Germinal center (tissue), 1 donor: ENCODE results near the gene INPP4A.
"Not testable (repeated sequence)": the region's sequence is repeated elsewhere in the genome, so short reads cannot be mapped to it uniquely, and the experiment has no call there.

Experiments
- DNase-seq: peaks from one replicate; pipeline ENCODE4 v3.0.0; 2012; ENCODE audit warnings: mixed read lengths, low spot score

The INPP4A gene

DNA sequence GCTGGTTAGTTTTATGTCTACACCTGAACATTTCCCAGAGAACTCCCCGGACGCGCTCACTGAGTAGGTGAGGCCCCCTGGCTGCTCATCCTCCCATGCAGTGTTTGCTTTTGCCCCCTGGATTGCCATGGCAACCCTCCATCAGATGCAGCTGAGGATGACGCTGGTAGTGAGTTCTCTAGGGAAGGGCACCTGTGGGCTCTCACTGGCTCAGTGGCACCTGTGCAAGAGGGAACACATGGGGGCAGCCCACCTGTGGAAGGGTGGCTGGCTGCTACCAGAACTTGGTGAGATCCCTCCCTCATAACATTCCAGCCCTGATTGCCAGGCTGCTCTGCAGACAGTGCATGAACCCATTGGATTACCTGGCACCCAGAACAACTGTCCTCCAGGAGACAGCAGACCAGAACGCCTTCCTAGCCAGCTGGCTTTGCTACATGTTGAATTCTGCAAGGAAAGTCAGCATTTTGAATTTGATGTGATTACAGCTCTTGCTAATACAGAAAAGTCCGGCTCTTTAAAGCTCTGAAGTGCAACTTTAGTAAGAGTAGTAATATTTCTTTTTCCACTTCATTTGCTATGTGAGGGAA lies 142.0 kb downstream of the INPP4A start:
- DNase-seq, result no peak

DNA sequence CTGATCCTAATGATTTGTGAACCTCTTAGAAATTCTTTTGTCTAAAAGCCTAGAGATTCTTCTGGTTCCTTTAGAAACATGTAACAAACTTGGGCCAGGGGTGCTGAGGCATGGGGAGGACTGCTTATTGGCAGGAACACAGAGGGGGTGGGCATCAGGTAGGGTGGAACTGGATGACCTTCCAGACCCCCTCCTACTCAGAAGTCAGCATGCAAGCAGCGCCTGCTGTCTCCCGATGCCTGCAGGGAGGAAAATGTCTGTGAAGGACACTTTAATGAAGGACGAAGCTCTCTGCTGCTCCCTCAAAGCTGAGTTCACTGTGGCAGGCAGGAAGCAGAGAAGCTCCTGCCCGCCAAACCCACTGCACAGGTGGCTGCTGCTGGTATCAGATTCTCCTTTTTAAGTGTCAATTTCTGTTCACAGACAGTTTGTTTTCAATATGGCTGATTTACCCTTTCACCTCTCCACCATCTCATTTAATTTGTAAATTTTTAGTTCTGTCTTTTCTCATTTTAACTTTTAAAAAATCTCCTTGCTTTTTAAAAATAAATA lies 144.3 kb downstream of the INPP4A start:
- DNase-seq, result no peak

DNA sequence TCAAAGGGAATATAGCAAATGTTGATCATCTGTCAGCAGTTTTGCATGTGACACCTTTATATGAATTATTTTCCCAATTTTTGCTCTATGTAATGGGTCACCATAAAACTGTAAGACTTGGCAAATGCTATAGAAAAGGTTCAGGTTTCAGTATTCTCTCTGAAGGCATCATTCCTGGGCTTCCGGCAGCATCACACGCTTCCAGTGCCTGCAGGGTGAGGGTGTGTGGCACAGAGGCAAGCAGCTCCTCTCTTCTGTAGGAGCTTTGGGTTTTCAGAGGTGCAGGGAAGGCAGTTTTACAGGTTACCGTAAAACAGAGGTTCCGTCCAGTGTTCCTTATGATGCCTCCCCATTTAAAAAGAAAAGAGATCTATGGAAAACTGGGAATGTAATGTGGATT lies 144.8 kb downstream of the INPP4A start:
- DNase-seq, result no peak

DNA sequence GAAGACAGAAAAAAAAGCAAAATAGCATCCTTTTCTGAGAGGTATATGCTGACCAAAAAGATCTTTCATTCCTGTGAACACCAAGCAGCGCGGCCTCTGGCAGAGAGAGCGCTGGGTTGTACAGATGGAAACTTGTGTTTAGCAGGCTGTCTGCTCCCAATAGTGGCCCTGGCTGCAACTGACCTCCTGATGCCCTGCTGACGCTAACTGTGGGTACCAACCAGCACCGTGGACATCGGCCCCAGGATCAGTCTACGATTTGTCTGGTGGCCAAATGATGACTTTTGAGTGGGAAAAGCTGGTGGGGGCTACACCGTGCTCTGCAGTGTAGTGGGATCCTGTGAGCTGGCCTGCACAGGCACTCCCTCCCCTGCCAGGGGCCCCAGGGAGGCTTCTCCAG lies 147.9 kb downstream of the INPP4A start:
- DNase-seq, result no peak

DNA sequence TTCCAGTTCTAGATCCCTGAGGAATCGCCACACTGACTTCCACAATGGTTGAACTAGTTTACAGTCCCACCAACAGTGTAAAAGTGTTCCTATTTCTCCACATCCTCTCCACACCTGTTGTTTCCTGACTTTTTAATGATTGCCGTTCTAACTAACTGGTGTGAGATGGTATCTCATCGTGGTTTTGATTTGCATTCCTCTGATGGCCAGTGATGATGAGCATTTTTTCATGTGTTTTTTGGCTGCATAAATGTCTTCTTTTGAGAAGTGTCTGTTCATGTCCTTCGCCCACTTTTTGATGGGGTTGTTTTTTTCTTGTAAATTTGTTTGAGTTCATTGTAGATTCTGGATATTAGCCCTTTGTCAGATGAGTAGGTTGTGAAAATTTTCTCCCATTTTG lies 150.0 kb downstream of the INPP4A start:
- DNase-seq, result not testable (repeated sequence)

DNA sequence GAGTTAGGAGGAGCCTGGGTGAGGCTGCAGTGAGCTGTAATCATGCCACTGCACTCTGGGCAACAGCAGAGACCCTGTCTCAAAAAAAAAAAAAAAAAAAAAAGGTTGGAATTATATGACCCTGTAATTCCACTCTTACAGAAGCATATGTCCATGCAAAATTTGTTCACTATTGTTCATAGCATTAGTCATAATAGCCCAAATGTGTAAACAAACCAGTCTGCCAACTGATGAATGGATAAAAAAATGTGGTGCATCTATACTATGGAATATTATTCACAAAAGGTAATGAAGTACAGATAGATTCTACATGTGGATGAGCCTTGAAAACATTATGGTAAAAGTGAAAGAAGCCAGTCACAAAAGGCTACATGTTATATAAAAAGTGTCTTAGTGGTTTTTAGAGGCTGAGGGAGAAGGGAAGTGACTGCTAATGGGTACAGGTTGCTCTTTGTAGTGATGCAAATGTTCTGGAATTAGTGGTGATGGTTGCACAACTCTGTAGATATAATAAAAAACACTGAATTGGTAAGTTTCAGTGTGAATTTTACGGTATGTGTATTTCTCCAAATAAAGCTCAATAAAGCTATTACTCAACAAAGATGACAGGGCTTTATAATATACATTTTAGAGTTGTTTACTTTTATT lies 154.2 kb downstream of the INPP4A start:
- DNase-seq, result no peak

DNA sequence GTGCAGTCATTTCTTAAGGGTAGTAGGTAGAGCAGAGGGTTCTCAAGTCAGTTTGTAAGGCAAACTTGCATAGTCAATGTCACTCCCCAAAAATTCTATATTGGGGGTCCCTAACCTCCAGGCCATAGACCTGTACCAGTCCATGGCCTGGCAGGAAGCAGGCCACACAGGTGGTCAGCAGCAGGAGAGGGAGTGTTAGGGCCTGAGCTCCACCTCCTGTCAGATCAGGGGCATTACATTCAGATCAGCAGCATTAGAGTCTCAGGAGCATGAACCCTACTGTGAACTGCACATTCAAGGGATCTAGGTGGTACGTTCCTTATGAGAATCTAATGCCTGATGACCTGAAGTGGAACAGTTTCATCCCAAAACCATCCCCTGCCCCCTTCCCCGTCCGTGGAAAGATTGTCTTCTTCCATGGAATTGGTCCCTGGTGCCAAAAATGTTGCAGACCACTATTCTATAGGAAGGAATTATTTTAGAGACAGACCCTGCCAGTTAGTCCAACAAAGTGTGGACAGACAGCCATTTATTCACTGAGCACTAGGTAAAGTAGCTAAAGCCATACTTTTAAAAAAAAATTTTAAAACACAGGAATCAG lies 157.0 kb downstream of the INPP4A start:
- peak; percentile 38 for DNase-seq

DNA sequence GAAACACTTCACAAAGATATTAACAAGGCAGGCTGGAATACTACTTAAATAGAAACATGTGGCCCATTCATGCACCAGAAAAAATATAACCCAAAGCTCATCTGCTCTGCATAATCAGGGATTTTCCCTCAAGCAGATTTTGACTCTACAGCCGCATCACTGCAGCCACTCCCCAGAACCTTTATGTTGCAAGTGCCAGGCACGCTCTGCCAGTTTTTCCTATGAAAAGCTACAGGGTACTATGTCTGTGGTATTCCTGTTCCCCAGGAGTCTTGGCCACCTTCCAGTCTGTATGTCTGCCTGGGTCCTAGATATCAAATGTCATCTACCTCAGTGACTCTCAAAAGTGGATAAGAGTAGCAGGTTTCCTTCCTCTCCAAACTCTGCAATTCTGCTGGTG lies 159.9 kb downstream of the INPP4A start:
- DNase-seq, result no peak

DNA sequence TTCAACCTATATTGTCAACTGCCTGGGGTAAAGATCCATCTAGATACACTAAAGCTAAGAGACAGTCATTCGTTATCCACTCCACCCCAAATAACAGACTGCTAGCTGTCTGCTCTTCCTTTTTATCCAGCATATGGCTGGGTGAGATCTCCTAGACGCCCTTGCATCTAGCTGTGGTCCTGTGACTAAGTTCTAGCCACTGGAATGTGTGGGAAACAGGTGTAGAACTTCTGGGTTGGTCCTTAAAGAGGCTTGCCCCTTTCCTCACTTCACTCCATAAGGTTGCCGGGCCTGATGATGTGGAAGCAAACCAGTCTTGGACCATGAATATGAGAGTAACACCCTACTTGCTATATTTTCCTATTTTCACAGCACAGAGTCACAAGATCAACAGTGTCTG lies 160.4 kb downstream of the INPP4A start:
- no peak for DNase-seq

DNA sequence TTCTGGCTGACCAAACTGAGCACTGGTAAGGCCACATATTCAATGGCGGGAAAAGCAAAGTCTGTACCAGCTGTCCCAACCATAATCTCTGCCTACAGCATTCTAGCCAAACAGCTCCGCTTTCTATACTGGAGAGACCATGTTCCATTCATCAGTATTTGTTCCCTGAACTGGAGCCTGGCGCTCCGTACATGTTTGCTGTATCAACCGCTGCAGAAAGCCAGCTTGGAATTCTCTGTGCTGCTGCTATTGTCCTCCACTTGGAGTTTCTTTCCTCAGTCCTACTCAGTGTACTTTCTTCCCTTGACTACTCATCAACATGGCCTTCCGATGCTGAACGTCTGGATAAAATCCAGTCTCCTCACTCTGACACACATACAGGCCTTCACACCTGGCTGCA lies 161.8 kb downstream of the INPP4A start:
- no peak for DNase-seq

DNA sequence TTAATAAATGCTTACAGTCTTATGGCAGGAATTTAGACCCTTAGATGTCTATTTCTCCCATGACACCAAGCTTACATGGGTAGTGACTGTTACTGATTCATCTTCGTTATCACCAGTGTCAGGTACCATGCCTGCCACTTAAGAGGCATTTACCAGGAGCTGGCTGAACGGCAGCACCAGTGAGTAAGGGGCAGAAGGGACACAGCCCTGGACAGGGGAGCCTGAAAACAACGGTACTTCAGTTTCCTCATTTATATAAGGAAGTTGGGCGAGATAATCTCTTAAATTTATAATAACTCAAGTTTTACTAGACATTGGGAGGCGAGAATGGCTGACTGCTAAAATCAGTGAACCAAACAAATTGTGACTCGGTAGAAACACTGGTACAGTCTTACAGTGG lies 162.4 kb downstream of the INPP4A start:
- DNase-seq, result no peak

DNA sequence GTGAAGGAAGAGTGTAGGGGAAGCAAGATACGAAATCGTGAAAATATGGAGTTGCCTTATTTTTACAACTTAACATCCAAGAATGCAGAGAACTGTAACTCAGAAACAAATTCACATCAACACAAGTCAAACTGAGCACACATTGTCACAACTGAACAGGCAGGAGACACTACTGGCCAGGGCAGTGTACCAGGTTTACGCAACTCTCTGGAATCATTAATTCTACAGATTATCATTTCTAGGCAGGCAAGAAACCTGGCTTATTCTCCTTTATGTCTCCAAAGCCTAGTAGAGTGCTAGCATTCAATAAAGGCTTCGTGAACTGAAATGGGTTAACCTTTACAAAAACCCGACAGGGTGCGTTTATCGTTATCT lies 163.1 kb downstream of the INPP4A start:
- no peak for DNase-seq

DNA sequence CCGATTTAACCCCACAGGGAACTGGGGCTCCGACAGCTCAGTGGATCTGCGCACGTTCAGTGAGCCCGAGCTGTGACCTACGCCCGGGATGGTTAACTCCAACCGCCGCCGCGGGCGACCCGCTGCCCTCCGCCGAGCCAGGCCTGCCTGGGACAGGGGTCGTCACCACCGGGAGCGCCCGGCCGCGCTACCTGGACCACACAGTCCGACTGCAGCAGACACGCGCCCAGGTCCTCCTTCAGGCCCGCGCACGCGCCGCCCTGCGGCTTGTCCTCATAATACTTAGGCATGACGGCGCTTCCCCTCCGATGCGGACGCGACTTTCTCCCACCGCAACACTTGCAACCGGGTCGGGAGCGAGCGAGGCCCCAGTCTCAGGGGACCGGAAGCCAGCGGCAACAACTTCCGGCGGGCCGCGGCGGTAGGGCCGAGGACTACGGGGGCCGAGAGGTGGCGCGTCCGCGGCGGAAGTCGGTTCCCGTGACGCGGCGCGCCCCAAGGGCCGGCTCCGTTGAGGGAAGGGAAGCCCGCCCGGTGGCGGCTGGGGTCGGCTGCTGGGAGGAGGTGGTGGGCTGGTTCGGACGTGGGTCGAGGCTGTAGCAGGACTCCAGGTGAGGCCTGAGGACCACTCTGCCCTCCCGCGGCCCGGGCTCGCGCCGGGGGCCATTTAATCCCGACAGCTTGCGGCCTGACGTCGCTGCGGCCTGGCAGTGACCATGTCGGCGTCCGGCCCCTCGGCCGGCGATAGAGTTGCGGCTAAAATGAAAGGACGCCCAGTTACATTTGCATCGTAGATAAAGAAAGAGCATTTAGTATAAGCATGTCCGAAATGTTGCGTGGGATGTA lies 163.7 kb downstream of the INPP4A start, which contains the start of the genes COA5 and UNC50:
Gene COA5 (minus strand): TSS at position 397 of the 846 bp plus-strand sequence. CDS start 107 bp downstream, at position 290.
Gene UNC50 (plus strand): TSS at position 474 of the 846 bp plus-strand sequence. CDS start 1,171 bp downstream, outside the sequence.
- DNase-seq, result peak; percentile 93

DNA sequence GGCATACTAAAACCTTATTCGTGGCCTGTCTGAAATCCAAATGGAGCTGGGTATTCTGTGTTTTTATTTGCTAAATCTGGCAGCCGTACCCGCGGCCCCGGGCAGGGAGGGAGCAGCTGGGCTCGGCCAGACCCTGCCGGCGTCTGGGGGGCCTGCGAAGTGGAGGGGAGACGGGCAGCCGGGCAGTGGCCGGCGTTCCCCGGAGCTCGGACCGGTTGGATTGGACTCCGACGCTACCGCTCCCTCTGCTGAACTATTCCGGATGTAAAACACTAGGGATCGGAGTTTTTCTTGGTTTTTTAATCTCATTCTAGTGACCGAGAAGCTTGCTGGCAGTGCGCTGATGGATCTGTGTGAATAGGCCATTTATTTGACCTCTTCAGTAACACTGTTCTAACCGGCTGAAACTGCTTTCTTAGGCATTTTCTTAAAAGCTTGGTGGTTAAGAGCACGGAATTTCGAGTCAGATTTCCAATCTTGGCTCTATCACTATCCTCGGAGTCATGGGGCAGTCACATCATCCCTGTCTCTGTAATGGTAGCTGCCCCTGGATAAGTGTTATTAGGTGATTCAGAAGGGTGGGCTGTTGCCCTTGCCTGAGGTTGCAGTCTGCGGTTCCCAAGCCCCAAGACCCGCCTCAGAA lies 164.4 kb downstream of the INPP4A start:
- no peak for DNase-seq

DNA sequence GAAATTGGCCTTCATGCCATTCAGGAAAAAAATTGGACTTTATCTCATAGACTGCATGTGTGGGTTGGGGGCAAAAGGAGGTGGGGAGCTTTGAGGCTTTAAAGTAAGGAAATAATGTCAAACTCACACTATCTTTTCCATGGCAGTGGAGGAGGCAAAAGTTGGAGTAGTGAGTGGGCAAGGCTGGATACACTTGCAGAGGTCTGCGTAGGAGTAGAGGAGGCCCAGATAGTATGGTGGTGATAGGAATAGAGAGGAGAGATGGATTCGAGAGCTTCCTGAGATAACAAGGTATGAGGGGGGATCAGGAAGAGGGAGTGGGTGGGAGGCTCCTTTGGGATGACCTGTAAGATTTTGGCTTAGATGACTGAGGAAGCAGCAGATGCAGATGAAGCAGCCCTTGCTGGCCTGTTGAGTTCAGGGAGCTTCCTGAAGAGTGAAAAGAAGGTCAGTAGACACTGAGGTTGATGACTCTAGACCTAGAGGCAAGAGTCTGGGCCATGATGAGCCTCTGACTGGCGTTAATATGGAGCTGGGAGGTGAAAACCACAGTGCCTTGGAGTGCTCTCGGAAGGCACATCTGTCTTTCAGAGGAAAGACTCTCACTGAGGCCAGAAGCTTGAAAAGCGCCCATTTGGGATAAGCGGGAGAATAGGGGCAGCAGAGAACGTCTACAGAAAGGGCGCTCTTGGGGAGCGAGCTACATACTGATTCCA lies 169.5 kb downstream of the INPP4A start:
- no peak for DNase-seq

DNA sequence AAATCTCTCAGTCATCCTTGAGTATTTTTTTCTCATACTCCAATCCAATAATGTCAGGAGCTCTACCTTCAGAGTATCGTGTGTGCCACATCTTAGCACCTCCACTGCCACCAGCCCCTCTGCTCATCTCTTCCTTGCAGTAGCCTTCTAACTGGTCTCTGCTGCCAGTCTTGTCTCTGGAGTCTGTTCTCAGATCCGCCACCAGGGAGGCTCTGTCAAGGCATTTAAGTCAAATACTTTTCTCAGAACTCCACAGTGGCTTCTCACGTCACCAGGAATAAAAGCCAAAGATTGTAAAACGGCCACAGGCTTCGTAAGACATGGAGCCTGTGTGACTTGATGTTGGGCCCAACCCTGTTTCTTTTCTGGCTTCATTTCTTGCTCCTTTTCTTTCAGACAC lies 170.8 kb downstream of the INPP4A start:
- no peak for DNase-seq

DNA sequence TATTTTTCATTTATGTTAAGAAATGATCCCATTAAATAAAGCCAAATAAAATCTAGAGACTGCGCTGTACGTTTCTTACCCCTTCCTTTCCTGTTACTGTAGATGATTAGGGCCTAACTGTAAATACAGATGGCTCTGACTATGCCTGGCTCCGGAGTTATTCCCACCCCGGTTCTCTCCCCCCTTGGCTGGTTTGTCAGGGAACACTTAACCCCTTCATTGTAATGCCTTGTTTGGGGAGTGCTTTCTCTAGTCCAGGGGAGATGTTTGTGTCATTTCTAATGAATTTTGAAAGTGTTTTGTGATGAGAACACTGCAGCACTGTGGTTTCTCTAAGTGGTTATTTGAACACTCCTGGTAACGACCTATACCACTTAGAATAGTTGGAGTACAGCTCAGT lies 172.5 kb downstream of the INPP4A start:
- no peak for DNase-seq

DNA sequence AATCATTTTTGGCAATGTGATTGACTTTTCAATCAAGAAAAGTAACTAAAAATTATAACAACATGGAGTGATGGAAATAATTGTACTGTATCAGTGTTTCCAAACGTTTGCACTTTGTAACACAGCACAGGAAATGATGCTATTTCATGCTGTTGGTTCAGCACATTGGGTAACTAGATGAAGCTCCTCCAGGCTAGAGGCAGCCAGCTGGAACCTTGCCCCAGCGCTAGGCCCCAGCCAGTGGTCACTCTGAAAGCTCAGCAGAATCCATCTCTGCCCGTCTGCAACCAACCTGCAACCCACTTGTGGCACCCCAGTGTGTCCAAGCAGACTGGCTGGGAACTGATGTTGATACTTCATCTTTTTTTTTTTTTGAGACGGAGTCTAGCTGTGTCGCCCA lies 179.0 kb downstream of the INPP4A start:
- no peak for DNase-seq

DNA sequence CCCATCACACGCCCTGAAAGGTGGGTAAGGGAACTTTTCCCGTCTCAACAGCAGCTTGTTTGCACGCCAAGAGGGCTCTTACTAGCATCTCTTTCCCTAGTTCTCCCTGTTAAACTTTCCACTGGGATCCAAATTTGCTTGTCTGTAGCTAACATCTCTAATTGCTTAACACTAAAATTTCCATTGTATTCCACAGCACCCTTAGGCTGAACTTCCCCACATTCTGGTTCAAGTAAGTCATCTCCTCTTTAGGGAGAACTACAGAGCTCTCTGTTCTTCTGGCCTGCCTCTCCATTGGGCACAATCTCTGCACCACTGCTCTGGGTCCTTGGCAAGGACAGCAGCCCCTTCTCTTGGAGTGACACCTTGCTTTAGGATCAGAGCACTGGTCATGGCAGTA lies 187.7 kb downstream of the INPP4A start:
- no peak for DNase-seq

DNA sequence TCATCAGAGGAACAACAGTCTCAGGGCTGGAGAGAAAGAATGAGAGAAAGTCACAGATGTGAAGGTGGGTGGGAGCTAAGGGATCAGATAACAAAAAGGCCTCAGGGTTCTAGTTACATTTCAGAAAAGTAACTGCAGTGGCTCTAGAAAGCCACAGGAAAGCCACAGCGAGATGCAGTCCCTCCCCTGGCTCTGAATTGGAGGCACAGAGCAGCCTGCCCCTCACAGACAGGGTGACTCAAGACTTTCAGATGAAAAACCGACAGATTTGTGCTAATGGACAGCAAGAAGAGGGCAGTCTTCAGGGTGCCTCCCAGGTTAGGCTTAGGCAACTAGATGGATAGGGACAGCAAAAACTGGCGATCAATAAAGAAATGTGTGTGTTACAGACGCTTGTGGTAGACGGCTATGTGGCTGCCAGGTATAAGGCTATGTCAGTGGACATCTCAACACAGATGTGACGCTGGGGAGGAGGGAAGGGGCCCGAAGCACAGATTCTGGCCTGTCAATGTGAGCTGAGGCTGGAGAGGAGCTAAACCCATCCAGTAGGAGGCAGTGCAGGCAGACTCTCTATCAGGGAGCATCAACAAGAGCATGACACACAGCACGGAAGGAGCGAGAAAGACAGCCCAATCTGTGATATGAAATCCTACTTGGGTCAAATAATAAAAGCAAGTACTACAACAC lies 189.9 kb downstream of the INPP4A start:
- DNase-seq, result no peak
